GM18505 (cell line): ENCODE measurements around the gene MRGPRD.

Experiments
- ATAC-seq: cut with Tn5 transposase; IDR thresholded peaks from one replicate; pipeline ENCODE4 v1.9.1; 2021; ENCODE audit not compliant: unreplicated experiment
- POLR2A ChIP-seq: IDR thresholded peaks from 4 replicates; pipeline ENCODE4 v1.6.1; 2011; ENCODE audit warnings: borderline replicate concordance; ENCODE audit not compliant: insufficient read depth, insufficient read length; ENCODE audit errors: extremely low read depth

Gene MRGPRD

GRCh38 chr11:68980776-68981065 is at the start of gene MRGPRD:
TSS of gene MRGPRD (minus strand) at chr11:68980986. CDS start at chr11:68980986, 0 bp downstream.
- no peak for TF ChIP-seq POLR2A
- ATAC-seq = no peak

DNA sequence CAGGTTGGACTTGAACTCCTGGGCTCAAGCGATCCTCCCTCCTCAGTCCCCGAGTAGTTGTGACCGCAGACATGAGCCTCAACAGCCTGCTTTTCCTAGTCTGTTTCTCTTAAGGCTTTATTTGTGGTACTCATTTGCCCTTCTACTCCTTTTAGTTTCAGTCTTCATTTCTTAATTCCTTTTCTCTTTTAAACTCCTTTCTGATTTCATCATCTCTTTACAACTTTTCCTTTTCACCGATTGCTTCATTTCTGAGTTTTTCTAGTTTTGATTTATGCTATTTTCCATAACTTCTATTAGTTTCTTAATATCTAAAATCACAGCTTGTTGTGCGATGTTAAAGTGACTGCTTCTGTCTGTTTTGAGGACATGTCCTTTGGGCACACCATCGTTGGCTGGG is 49.5 kb upstream of the MRGPRD start:
- TF ChIP-seq POLR2A = no peak

GRCh38 chr11:69027704-69028372 is 47.1 kb upstream of the MRGPRD start:
- ATAC-seq = no peak
- no peak for TF ChIP-seq POLR2A

More for the DNA sequence above, 49.5 kb upstream of the MRGPRD start:
- ATAC-seq = no peak

DNA sequence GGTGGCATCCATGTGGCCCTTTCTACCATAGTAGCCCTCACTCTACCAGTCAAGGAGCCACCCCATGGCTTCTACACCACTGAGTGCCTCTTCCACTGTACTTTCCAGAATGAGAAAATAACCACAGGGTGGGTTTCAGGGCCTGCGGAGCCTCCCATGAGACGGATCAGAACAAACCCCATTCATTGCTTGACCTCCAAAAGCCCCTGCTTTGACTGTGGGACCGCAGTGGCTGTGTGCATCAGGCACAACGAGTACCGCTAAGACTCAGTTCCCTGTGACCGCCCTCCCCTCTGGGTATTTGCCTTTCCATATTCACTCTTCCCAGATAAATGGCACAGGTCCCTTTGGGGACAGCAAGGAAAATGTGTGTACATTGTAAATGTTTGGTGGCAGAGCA is 43.7 kb upstream of the MRGPRD start:
- no peak for TF ChIP-seq POLR2A
- no peak for ATAC-seq

DNA sequence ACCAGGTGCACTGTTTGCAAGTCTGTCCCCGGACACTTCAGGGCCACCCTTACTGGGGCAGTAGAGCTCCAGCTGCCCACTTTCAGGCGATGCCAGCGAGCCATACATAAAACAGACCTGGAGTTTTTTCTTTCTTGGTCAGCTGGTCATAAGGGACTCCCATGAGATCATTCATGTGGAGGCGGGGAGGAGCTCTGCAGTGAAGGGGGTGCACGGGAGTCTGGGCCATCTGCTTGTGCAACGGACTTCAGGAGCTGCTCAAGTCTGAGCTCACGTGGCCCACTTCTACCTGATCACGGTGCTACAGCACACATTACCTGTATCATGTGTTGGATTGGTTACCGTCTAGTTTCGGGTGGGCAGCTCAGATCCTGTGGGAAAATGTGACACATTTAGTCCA is 41.5 kb upstream of the MRGPRD start:
- ATAC-seq = no peak
- TF ChIP-seq POLR2A = no peak

- TF ChIP-seq POLR2A = no peak
- ATAC-seq = no peak
Measured at GRCh38 chr11:69018924-69019323, 38.1 kb upstream of the MRGPRD start.

DNA sequence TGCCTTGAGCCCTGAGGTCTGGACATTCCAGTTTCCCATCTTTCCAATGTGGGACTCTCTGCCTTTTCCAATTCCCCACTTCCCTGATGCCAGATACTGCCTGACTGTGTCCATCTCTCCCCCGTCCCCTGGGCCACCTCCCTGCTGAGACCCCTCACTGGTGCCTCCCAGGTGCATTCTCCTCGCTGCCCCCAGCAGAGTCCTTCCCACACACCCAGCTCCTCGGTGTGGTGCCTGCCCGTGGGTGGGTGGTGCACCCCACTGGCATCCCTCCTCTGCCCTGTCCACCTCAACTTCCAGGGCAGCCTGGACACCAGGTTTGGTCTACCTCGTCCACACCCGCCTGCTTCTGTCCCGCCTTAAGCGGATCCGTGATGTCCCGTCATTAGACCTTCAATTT is 37.2 kb upstream of the MRGPRD start:
- no peak for ATAC-seq
- TF ChIP-seq POLR2A = no peak

GRCh38 chr11:69014898-69015549 is 34.2 kb upstream of the MRGPRD start:
- no peak for TF ChIP-seq POLR2A
- no peak for ATAC-seq

GRCh38 chr11:69014084-69014851 is 33.5 kb upstream of the MRGPRD start:
- no peak for ATAC-seq
- TF ChIP-seq POLR2A = no peak

- ATAC-seq = no peak
- no peak for TF ChIP-seq POLR2A
Measured at GRCh38 chr11:69013009-69013951, 32.5 kb upstream of the MRGPRD start, which contains the start of gene MRGPRF. TSS of gene MRGPRF (minus strand) at chr11:69013246. CDS start at chr11:69009901, 3,345 bp downstream.

DNA sequence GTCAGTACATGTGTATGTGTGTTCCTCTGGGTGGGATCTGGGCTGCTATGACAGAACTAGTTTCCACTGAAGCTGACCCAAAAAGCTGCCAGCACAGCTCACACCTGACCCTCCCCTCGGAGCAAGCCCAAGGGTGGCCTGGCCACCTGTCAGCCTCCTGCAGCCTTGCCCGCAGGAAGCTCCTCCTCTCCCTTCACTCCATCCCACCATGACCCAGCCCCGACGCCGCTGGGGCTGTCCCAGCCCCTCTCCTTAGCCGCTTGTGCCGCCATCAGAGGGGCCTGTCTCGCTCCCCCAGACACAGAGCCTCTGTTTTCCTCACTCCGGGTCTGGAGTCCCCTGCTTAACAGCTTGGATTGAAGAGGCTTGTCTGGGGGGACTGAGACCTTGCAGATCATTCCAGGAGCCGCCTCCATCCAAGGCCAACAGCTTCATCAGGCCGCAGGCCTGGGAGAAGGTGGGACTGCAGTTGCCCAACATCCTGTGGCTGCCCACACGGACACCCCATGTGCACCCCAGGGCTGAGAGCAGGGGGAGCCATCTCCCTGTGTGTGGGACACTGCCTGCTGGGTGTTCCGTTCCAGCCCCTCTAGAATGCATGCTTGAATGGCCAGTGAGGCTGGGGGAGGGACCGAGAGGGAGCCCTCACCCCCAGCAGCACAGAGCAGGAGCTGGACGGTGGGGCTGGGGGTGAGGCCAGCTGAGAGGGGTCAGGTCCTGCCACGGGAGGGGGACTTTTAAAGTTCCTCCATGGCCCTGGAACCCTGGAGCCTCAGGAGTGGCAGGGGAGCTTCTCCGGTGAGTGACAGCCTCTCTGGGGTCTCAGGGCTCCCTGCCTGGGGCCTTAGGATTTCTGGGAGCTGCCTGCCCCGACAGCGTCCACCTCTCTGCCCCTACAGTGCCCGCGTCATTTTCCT is 31.6 kb upstream of the MRGPRD start:
- TF ChIP-seq POLR2A = no peak
- ATAC-seq = no peak

DNA sequence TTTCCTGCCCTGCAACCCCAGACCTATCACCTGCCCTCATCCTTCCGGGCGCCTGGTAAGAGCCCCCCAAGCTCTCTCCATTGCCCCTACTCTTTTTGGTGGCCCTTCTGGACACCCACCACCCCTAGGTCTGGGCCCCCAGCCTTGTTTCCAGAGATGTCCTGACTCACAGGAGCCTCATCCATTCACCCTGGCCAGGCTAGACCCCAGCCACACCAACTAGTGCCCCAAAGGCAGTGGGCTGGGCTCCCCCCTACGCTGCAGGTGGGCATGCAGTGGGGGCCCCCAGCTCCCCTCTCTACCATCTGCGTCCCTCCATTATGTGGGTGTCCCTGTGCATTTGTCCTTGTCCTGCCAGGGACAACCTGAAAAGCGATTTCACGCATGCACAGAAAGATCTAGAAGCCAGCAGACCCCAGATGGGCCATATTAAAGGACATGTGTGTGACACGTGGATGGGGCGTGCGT is 30.9 kb upstream of the MRGPRD start:
- no peak for ATAC-seq
- no peak for TF ChIP-seq POLR2A
